ENCODE results near the gene LNPEP.

- TF ChIP-seq FOXP2 (optimal IDR thresholded peaks at IDR 0.05; ENCODE audit: borderline replicate concordance, extremely low read depth, extremely low read length, insufficient read depth) (no peak), TAF1 (IDR thresholded peaks at IDR 0.05; ENCODE audit: borderline replicate concordance, insufficient read depth, low read length) (no peak)
Measured at GRCh38 chr5:96942078-96942477, 6.2 kb downstream of the LNPEP start.

Data from PFSK-1 (cell line).